ENCODE measurements around the gene WDR48.

WDR48 gene

GRCh38 chr3:39128951-39129350, 77.1 kb downstream of the WDR48 start:
- H3K36me3 ChIP-seq (ENCODE audit: control insufficient read depth in 2 of 2, insufficient read depth in 2 of 2, low read length in 2 of 2): no peaks in the 10 kb centered on the region
- H3K4me1 ChIP-seq (ENCODE audit: control insufficient read depth in 2 of 2, insufficient read depth in 2 of 2, low read length in 2 of 2): peaks cover 3 to 15% of the 10 kb centered on the region in 2 donors
- no peak overlapping the region for H3K9ac ChIP-seq (ENCODE audit: low read depth in 1 of 2, low read length in 2 of 2)
- no peak overlapping the region for H3K27ac ChIP-seq (ENCODE audit: low read depth in 2 of 2, low read length in 2 of 2)
- no peaks in the 10 kb centered on the region for H3K9me3 ChIP-seq (ENCODE audit: control insufficient read depth in 2 of 2, low read length in 2 of 2)
- no peak overlapping the region for H3K4me3 ChIP-seq (ENCODE audit: low read length in 2 of 2)
- H3K27me3 ChIP-seq (ENCODE audit: control insufficient read depth in 2 of 2, insufficient read depth in 2 of 2, low read length in 2 of 2): no peaks in the 10 kb centered on the region

- no peaks in the 10 kb centered on the region for H3K36me3 ChIP-seq (ENCODE audit: control insufficient read depth in 2 of 2, insufficient read depth in 2 of 2, low read length in 2 of 2)
- no peaks in the 10 kb centered on the region for H3K9me3 ChIP-seq (ENCODE audit: control insufficient read depth in 2 of 2, low read length in 2 of 2)
- no peak overlapping the region for H3K4me3 ChIP-seq (ENCODE audit: low read length in 2 of 2)
- H3K27me3 ChIP-seq (ENCODE audit: control insufficient read depth in 2 of 2, insufficient read depth in 2 of 2, low read length in 2 of 2): no peaks in the 10 kb centered on the region
- H3K27ac ChIP-seq (ENCODE audit: low read depth in 2 of 2, low read length in 2 of 2): no peak overlapping the region
- no peak overlapping the region for H3K9ac ChIP-seq (ENCODE audit: low read depth in 1 of 2, low read length in 2 of 2)
- peaks cover 3 to 15% of the 10 kb centered on the region in 2 donors for H3K4me1 ChIP-seq (ENCODE audit: control insufficient read depth in 2 of 2, insufficient read depth in 2 of 2, low read length in 2 of 2)
Measured at GRCh38 chr3:39130026-39130425, 78.2 kb downstream of the WDR48 start.

DNA sequence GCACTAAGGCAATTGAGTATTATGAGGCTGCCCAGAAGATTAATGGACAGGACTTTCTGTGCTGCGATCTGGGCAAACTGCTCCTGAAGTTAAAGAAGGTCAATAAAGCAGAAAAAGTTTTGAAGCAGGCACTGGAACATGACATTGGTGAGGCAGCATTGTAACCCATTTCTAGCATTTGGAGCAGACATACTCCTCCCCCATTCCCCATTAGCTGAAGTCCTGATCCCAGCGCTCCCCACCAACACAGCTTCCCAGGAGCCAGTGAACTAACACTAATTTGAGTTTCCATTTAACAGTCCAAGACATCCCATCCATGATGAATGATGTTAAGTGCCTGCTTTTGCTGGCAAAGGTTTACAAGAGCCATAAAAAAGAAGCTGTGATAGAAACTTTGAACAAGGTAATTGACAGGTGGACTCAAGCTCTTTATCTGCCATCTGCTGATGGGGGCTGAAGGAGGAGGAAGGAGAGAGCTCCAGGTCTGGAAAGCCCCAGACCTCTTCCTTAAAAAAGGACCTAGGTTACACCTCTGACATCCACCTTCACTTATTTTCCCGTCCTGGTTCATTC, 79.0 kb downstream of the WDR48 start:
- Histone ChIP-seq H3K27ac (ENCODE audit: low read depth in 2 of 2, low read length in 2 of 2) (no peak overlapping the region), H3K36me3 (ENCODE audit: control insufficient read depth in 2 of 2, insufficient read depth in 2 of 2, low read length in 2 of 2) (no peaks in the 10 kb centered on the region), H3K9ac (ENCODE audit: low read depth in 1 of 2, low read length in 2 of 2) (no peak overlapping the region), H3K4me3 (ENCODE audit: low read length in 2 of 2) (no peak overlapping the region), H3K4me1 (ENCODE audit: control insufficient read depth in 2 of 2, insufficient read depth in 2 of 2, low read length in 2 of 2) (peaks cover 0 to 7% of the 10 kb centered on the region in 2 donors), H3K27me3 (ENCODE audit: control insufficient read depth in 2 of 2, insufficient read depth in 2 of 2, low read length in 2 of 2) (no peaks in the 10 kb centered on the region), H3K9me3 (ENCODE audit: control insufficient read depth in 2 of 2, low read length in 2 of 2) (no peaks in the 10 kb centered on the region)

DNA sequence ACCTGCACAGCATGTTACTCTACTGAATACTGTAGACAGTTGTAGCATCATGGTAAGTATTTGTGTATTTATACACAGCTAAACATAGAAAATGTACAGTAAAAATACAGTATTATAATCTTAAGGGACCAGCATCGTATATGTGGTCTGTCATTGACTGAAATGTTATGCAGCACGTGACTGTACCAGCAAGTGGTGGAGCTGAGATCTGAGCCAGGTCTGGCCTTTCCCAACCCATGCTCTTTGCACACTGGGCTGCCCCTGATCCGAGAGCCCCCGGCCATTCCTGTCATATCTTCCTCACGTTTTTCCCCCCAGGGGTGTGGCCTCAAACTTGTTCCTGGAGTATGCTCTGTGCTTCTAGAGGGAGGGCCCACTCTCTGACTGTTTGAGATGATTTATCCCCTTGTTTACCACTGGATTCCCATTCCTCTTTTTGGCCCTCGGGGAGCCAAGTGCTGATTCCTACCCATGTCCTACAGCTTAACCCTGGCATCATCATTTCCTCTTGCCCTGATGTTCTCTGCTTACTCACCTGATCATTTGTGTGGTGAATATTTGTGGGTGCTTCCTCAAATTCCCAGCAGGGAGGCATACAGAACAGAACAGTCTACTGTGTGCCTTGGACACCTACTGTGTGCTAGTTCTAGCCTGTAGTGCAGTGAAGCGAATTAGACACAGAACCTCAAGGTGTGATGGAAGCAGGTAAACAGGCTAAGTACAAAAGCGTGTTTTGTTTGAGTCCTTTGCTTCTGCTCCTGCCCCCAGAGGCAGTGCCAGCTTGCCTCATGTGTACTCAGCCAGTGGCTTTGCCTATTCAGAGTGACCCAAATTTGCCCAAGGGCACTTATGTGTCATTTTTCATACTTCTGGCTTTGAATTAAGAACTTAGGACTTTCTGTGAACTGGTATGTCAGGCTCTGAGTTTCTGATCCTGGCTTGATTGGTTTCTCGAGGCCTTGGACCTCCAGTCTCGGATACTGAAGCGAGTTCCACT, 80.6 kb downstream of the WDR48 start:
- no peaks in the 10 kb centered on the region for H3K36me3 ChIP-seq (ENCODE audit: control insufficient read depth in 2 of 2, insufficient read depth in 2 of 2, low read length in 2 of 2)
- no peak overlapping the region for H3K27ac ChIP-seq (ENCODE audit: low read depth in 2 of 2, low read length in 2 of 2)
- no peak overlapping the region for H3K9ac ChIP-seq (ENCODE audit: low read depth in 1 of 2, low read length in 2 of 2)

DNA sequence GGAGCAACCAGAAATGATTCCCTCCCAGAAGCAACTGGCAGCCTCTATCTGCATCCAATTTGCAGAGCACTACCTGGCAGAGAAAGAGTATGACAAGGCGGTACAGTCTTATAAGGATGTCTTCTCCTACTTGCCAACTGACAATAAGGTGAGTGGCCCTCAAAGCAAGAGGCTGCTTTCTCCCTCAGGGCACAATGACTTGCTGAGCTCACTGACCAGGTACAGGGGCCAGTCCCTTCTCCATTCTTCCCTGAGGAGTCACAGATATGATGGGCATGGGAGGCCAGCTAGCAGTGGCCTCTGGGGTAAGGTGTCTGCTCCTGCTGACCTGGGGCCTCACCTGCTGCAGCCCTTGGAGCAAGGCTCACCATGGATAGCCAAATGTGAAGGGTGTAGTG, 81.3 kb downstream of the WDR48 start:
- Histone ChIP-seq H3K36me3 (ENCODE audit: control insufficient read depth in 2 of 2, insufficient read depth in 2 of 2, low read length in 2 of 2) (peaks cover 0 to 3% of the 10 kb centered on the region in 2 donors), H3K9me3 (ENCODE audit: control insufficient read depth in 2 of 2, low read length in 2 of 2) (no peaks in the 10 kb centered on the region), H3K27me3 (ENCODE audit: control insufficient read depth in 2 of 2, insufficient read depth in 2 of 2, low read length in 2 of 2) (no peaks in the 10 kb centered on the region), H3K9ac (ENCODE audit: low read depth in 1 of 2, low read length in 2 of 2) (no peak overlapping the region), H3K4me1 (ENCODE audit: control insufficient read depth in 2 of 2, insufficient read depth in 2 of 2, low read length in 2 of 2) (no peaks in the 10 kb centered on the region), H3K4me3 (ENCODE audit: low read length in 2 of 2) (no peak overlapping the region), H3K27ac (ENCODE audit: low read depth in 2 of 2, low read length in 2 of 2) (no peak overlapping the region)

More for the DNA sequence above, 80.6 kb downstream of the WDR48 start:
- Histone ChIP-seq H3K4me3 (ENCODE audit: low read length in 2 of 2) (no peak overlapping the region), H3K9me3 (ENCODE audit: control insufficient read depth in 2 of 2, low read length in 2 of 2) (no peaks in the 10 kb centered on the region), H3K4me1 (ENCODE audit: control insufficient read depth in 2 of 2, insufficient read depth in 2 of 2, low read length in 2 of 2) (no peaks in the 10 kb centered on the region), H3K27me3 (ENCODE audit: control insufficient read depth in 2 of 2, insufficient read depth in 2 of 2, low read length in 2 of 2) (no peaks in the 10 kb centered on the region)

DNA sequence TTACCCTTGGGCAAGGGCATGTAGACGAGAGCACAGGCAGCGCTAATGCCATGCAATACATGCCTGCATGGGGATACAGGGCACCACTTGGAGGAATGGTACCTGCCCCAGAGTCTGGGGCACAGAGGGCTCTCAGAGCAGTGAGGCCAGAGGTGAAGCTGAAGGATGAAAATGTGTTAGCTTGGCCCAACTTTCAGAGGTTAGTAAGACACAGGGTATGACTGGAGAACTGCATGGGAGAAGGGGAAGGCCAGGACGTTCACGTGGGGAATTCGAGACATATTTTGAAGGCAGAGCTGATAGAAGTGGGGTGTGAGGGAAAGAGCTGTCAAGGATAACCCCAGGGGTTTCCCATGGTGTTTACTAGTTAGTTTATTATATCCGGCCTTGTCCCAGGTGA, 82.0 kb downstream of the WDR48 start:
- Histone ChIP-seq H3K4me3 (ENCODE audit: low read length in 2 of 2) (no peak overlapping the region), H3K27me3 (ENCODE audit: control insufficient read depth in 2 of 2, insufficient read depth in 2 of 2, low read length in 2 of 2) (no peaks in the 10 kb centered on the region), H3K4me1 (ENCODE audit: control insufficient read depth in 2 of 2, insufficient read depth in 2 of 2, low read length in 2 of 2) (no peaks in the 10 kb centered on the region), H3K9me3 (ENCODE audit: control insufficient read depth in 2 of 2, low read length in 2 of 2) (no peaks in the 10 kb centered on the region), H3K27ac (ENCODE audit: low read depth in 2 of 2, low read length in 2 of 2) (no peak overlapping the region), H3K9ac (ENCODE audit: low read depth in 1 of 2, low read length in 2 of 2) (no peak overlapping the region), H3K36me3 (ENCODE audit: control insufficient read depth in 2 of 2, insufficient read depth in 2 of 2, low read length in 2 of 2) (peaks cover 0 to 3% of the 10 kb centered on the region in 2 donors)

DNA sequence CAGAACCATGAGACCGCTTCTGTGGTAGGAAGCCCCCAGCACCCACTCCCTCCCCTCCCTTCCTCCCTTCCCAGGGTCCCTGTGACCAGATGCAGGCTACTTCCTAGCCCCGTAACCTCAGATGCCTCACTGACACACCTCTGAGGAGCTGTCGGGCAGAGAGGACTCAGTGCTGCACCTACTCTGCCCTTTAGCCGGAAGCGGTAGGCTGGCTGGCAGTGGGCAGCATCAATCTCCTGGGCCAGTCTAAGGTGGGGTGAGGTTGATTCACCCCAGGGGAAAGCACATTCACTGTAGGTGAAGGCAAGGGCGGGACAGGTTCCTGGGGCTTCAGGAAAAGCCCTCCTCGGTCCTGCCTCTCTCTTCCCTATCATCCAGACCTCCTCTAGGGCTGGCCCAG, 82.5 kb downstream of the WDR48 start:
- no peak overlapping the region for H3K4me3 ChIP-seq (ENCODE audit: low read length in 2 of 2)
- no peaks in the 10 kb centered on the region for H3K9me3 ChIP-seq (ENCODE audit: control insufficient read depth in 2 of 2, low read length in 2 of 2)
- no peak overlapping the region for H3K9ac ChIP-seq (ENCODE audit: low read depth in 1 of 2, low read length in 2 of 2)
- peaks cover 0 to 3% of the 10 kb centered on the region in 2 donors for H3K36me3 ChIP-seq (ENCODE audit: control insufficient read depth in 2 of 2, insufficient read depth in 2 of 2, low read length in 2 of 2)
- no peak overlapping the region for H3K27ac ChIP-seq (ENCODE audit: low read depth in 2 of 2, low read length in 2 of 2)
- no peaks in the 10 kb centered on the region for H3K27me3 ChIP-seq (ENCODE audit: control insufficient read depth in 2 of 2, insufficient read depth in 2 of 2, low read length in 2 of 2)
- H3K4me1 ChIP-seq (ENCODE audit: control insufficient read depth in 2 of 2, insufficient read depth in 2 of 2, low read length in 2 of 2): no peaks in the 10 kb centered on the region

DNA sequence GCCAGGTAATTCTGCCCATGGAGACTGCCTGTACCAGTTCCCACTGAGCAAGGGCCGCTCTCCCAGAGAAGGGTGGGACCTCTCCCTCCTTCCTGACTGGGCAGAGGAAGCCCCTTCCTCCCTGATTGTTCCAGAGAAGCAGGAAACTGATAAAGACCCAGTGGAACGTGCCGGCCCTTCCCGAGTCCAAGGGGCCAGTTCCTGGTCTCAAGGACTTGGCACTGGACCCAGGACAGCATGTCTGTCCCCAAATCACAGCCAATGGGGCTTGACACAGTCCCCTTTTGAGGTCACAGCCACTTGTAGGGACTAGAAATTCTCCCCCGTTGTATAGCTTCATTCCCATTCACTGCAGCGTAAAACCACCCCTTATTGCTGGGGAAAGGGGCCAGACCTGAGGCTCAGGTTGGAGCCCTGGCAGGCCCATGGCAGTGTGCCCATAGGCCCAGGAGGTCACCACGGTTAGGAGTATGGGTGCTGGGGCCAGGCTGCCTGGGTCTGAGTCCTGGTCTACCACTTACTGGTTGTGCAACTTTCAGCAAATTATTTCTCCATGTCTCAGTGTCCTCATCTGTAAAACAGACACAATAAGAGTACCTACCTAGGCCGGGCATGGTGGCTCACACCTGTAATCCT, 83.5 kb downstream of the WDR48 start:
- Histone ChIP-seq H3K9ac (ENCODE audit: low read depth in 1 of 2, low read length in 2 of 2) (no peak overlapping the region), H3K4me3 (ENCODE audit: low read length in 2 of 2) (no peak overlapping the region), H3K27ac (ENCODE audit: low read depth in 2 of 2, low read length in 2 of 2) (no peak overlapping the region), H3K27me3 (ENCODE audit: control insufficient read depth in 2 of 2, insufficient read depth in 2 of 2, low read length in 2 of 2) (no peaks in the 10 kb centered on the region), H3K9me3 (ENCODE audit: control insufficient read depth in 2 of 2, low read length in 2 of 2) (no peaks in the 10 kb centered on the region), H3K36me3 (ENCODE audit: control insufficient read depth in 2 of 2, insufficient read depth in 2 of 2, low read length in 2 of 2) (peaks cover 3 to 5% of the 10 kb centered on the region in 2 donors), H3K4me1 (ENCODE audit: control insufficient read depth in 2 of 2, insufficient read depth in 2 of 2, low read length in 2 of 2) (peaks cover 0 to 7% of the 10 kb centered on the region in 2 donors)

- no peaks in the 10 kb centered on the region for H3K27me3 ChIP-seq (ENCODE audit: control insufficient read depth in 2 of 2, insufficient read depth in 2 of 2, low read length in 2 of 2)
- H3K9ac ChIP-seq (ENCODE audit: low read depth in 1 of 2, low read length in 2 of 2): no peak overlapping the region
- H3K4me3 ChIP-seq (ENCODE audit: low read length in 2 of 2): no peak overlapping the region
- H3K36me3 ChIP-seq (ENCODE audit: control insufficient read depth in 2 of 2, insufficient read depth in 2 of 2, low read length in 2 of 2): peaks cover 3 to 5% of the 10 kb centered on the region in 2 donors
- no peak overlapping the region for H3K27ac ChIP-seq (ENCODE audit: low read depth in 2 of 2, low read length in 2 of 2)
- H3K9me3 ChIP-seq (ENCODE audit: control insufficient read depth in 2 of 2, low read length in 2 of 2): no peaks in the 10 kb centered on the region
- peaks cover 11 to 22% of the 10 kb centered on the region in 2 donors for H3K4me1 ChIP-seq (ENCODE audit: control insufficient read depth in 2 of 2, insufficient read depth in 2 of 2, low read length in 2 of 2)
Measured at GRCh38 chr3:39136533-39137434, 85.0 kb downstream of the WDR48 start.

Data from mucosa of rectum (tissue), 2 donors.